Right lung (tissue), 5 donors: ENCODE results near the gene NOD2. TPM values are rescaled to one million over a fixed set of nuclear protein-coding genes. Genes with fewer than 3 reads are reported as not detected.

Experiments used
- DNase-seq, 2 donors: peaks; one replicate each; pipeline ENCODE4 v3.0.0-alpha.2; 2013
- polyA plus RNA-seq, 5 donors: library from polyadenylated mRNA; unstranded; fragments of 120-200 nt; gene quantifications; one replicate each; pipeline versions ENCODE4 v1.2.1 to v1.2.3, GENCODE V29; 2013; ENCODE audit warnings: inconsistent platforms in 1 of 5, low replicate concordance in 1 of 5; ENCODE audit not compliant: insufficient read length in 5 of 5, insufficient read depth in 1 of 5

The NOD2 gene
- polyA plus RNA-seq, 5 donors, result 0.98 to 1.5 (median 1.0) TPM

DNA sequence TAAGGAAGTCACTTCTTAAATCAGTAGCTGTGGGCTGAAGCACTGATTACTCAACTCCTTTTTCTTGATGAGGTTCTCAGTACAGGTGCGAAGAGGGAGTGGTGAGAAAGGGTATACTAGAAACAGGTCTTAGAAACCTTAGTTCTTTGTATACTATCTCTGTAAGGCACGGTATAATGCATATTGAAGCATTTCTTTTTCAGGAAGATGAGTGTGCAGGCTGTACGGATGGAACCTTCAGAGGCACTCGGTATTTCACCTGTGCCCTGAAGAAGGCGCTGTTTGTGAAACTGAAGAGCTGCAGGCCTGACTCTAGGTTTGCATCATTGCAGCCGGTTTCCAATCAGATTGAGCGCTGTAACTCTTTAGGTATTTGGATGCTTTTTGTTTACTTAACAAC lies 87.6 kb downstream of the NOD2 start:
- DNase-seq, result no peak

DNA sequence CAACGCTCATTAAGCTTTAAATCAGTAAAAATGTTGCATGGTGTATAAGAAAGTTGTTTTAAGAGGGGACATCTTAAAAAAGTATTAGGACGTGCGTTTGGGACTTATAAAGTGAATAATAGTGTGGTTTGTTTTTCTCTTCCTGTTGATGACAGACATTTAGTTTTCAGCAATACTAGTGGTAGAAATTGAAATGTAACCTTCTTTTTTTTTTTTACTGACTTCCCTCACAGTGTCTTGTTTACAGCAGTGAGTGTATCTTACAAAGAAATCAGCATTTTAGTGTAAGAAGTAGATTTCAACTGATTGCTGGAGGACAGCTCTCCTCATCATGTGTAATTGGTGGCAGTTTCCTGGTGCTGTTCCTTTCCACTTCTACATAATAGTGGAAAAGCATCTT lies 88.1 kb downstream of the NOD2 start:
- no peak for DNase-seq

Other genes with a start within 250 kb of the NOD2 start
- 10 to 100 TPM; 31.4 to 48.2 (median 34.6) TPM for gene NKD1, start 145.2 kb upstream of the NOD2 start, polyA plus RNA-seq
- 1 to 10 TPM in 4 of 5 donors, under 1 TPM in 1; 0.94 to 1.8 (median 1.2) TPM for gene SNX20, start 12.3 kb upstream of the NOD2 start, polyA plus RNA-seq
- gene CYLD, start 48.5 kb downstream of the NOD2 start, polyA plus RNA-seq, result 10 to 100 TPM; 21.4 to 39.3 (median 28.9) TPM